Loucy (cell line): ENCODE data around the gene RGS6.

Experiments used
- H2AFZ ChIP-seq: fragments of 200-600 bp; sonication (generic); 2 replicates; pipeline ENCODE4 v1.6.0; 2016; ENCODE audit warnings: antibody characterized with exemption, mild to moderate bottlenecking, low read length, moderate library complexity
- H3F3A ChIP-seq: fragments of 200-600 bp; 2 replicates; pipeline ENCODE4 v1.6.0; 2016; ENCODE audit warnings: antibody characterized with exemption, low read depth, mild to moderate bottlenecking
- H3K27me3 ChIP-seq: fragments of 200-600 bp; sonication (generic); 2 replicates; pipeline ENCODE4 v1.6.1; 2014; ENCODE audit warnings: low read length, mild to moderate bottlenecking; ENCODE audit not compliant: insufficient read depth, poor library complexity, severe bottlenecking
- H3K36me3 ChIP-seq: fragments of 200-600 bp; sonication (generic); 2 replicates; pipeline ENCODE4 v1.6.1; 2016; ENCODE audit warnings: low read length; ENCODE audit not compliant: insufficient read depth
- H3K4me1 ChIP-seq: fragments of 200-600 bp; sonication (generic); 2 replicates; pipeline ENCODE4 v1.5.1; 2014; ENCODE audit warnings: low read length, mild to moderate bottlenecking; ENCODE audit not compliant: insufficient read depth, poor library complexity, severe bottlenecking
- H3K4me2 ChIP-seq: fragments of 200-600 bp; sonication (generic); 2 replicates; pipeline ENCODE4 v1.6.0; 2014; ENCODE audit warnings: antibody characterized with exemption, low read length, low read depth, mild to moderate bottlenecking; ENCODE audit not compliant: poor library complexity, severe bottlenecking
- H3K4me3 ChIP-seq: fragments of 200-600 bp; sonication (generic); 2 replicates; pipeline ENCODE4 v1.5.1; 2014; ENCODE audit warnings: low read length, mild to moderate bottlenecking, mixed read lengths; ENCODE audit not compliant: poor library complexity, severe bottlenecking
- H3K79me2 ChIP-seq: fragments of 200-600 bp; sonication (generic); 2 replicates; pipeline ENCODE4 v1.6.1; 2014; ENCODE audit warnings: low read length; ENCODE audit not compliant: insufficient read depth
- H3K9ac ChIP-seq: fragments of 200-600 bp; sonication (generic); 2 replicates; pipeline ENCODE4 v1.6.0; 2014; ENCODE audit warnings: mild to moderate bottlenecking, low read depth, low read length, moderate library complexity; ENCODE audit not compliant: poor library complexity, severe bottlenecking
- H3K9me2 ChIP-seq: fragments of 200-600 bp; sonication (generic); replicated peaks from 2 replicates; pipeline ENCODE4 v1.6.1; 2016; ENCODE audit warnings: low read depth, low read length, mixed read lengths
- H3K9me3 ChIP-seq: fragments of 200-600 bp; sonication (generic); 2 replicates; pipeline ENCODE4 v1.6.1; 2014; ENCODE audit warnings: mild to moderate bottlenecking, antibody characterized with exemption, low read length, low read depth; ENCODE audit not compliant: insufficient read depth
- H4K20me1 ChIP-seq: fragments of 200-600 bp; sonication (generic); 2 replicates; pipeline ENCODE4 v1.6.0; 2014; ENCODE audit warnings: antibody characterized with exemption, low read length, mild to moderate bottlenecking; ENCODE audit not compliant: insufficient read depth, poor library complexity, severe bottlenecking
- CTCF ChIP-seq: fragments of 200-600 bp; sonication (generic); conservative IDR thresholded peaks from 2 replicates; pipeline ENCODE4 v1.5.1; 2014; ENCODE audit warnings: mild to moderate bottlenecking, antibody characterized with exemption, low read length
- EZH2phosphoT487 ChIP-seq: fragments of 200-600 bp; IDR thresholded peaks from 2 replicates; pipeline ENCODE4 v1.6.1; 2018; ENCODE audit warnings: antibody characterized with exemption, mild to moderate bottlenecking, moderate library complexity, borderline replicate concordance

Gene RGS6

GRCh38 chr14:72554994-72555608, 622.9 kb downstream of the RGS6 start:
- no peak overlapping the region for H2AFZ ChIP-seq
- no peaks in the 10 kb centered on the region for H4K20me1 ChIP-seq
- no peaks in the 10 kb centered on the region for H3K9me3 ChIP-seq
- no peak for TF ChIP-seq CTCF
- TF ChIP-seq EZH2phosphoT487: no peak
- H3K9me2 ChIP-seq: no peaks in the 10 kb centered on the region
- H3K79me2 ChIP-seq: no peaks in the 10 kb centered on the region
- no peaks in the 10 kb centered on the region for H3K36me3 ChIP-seq
- peaks cover 3% of the 10 kb centered on the region; the same call in 1 of the 2 replicates for H3F3A ChIP-seq
- no peak overlapping the region for H3K4me2 ChIP-seq
- H3K27me3 ChIP-seq: no peaks in the 10 kb centered on the region
- no peak overlapping the region for H3K9ac ChIP-seq
- H3K4me1 ChIP-seq: peaks cover 29% of the 10 kb centered on the region
- H3K4me3 ChIP-seq: no peak overlapping the region

GRCh38 chr14:72555609-72556000, 623.4 kb downstream of the RGS6 start:
- Histone ChIP-seq H3K36me3 (no peaks in the 10 kb centered on the region), H4K20me1 (no peaks in the 10 kb centered on the region), H3F3A (peaks cover 3% of the 10 kb centered on the region; the same call in 1 of the 2 replicates), H3K9ac (no peak overlapping the region), H3K27me3 (no peaks in the 10 kb centered on the region), H3K79me2 (no peaks in the 10 kb centered on the region), H3K9me3 (no peaks in the 10 kb centered on the region), H3K4me1 (peaks cover 34% of the 10 kb centered on the region), H3K4me2 (no peak overlapping the region), H2AFZ (no peak overlapping the region), H3K9me2 (no peaks in the 10 kb centered on the region), H3K4me3 (no peak overlapping the region)
- TF ChIP-seq EZH2phosphoT487: no peak
- TF ChIP-seq CTCF: no peak

GRCh38 chr14:72557671-72558070, 625.4 kb downstream of the RGS6 start:
- TF ChIP-seq EZH2phosphoT487: no peak
- TF ChIP-seq CTCF: no peak
- H3K4me3 ChIP-seq: no peak overlapping the region
- H3K9me2 ChIP-seq: no peaks in the 10 kb centered on the region
- no peaks in the 10 kb centered on the region for H4K20me1 ChIP-seq
- no peaks in the 10 kb centered on the region for H3K27me3 ChIP-seq
- H3F3A ChIP-seq: peaks cover 3% of the 10 kb centered on the region; the same call in 1 of the 2 replicates
- H3K9me3 ChIP-seq: no peaks in the 10 kb centered on the region
- no peak overlapping the region for H3K9ac ChIP-seq
- H3K79me2 ChIP-seq: no peaks in the 10 kb centered on the region
- no peak overlapping the region for H2AFZ ChIP-seq
- no peaks in the 10 kb centered on the region for H3K36me3 ChIP-seq
- H3K4me1 ChIP-seq: peaks cover 29% of the 10 kb centered on the region
- H3K4me2 ChIP-seq: no peak overlapping the region
